Hematopoietic multipotent progenitor cell (in vitro differentiated cells): ENCODE measurements around the gene IL6. TPM values are rescaled to one million over a fixed set of nuclear protein-coding genes. Genes with fewer than 3 reads are reported as not detected.
"Not testable (repeated sequence)": the region's sequence is repeated elsewhere in the genome, so short reads cannot be mapped to it uniquely, and the experiment has no call there.

ENCODE experiments used
- DNase-seq, 3 donors: peaks; one replicate each; pipeline ENCODE4 v3.0.0-alpha.2; 2011 to 2015; ENCODE audit warnings: low read depth in 2 of 3, low spot score in 2 of 3
- total RNA-seq: library from RNA; depleted of rRNA; stranded (reverse); fragments of >200 nt; gene quantifications from one replicate; pipeline ENCODE4 v1.2.3, GENCODE V29; 2012

IL6 gene
- under 0.01 TPM for total RNA-seq

- DNase-seq = peak in 2 of 3 donors; percentile 57 to 81
Measured at GRCh38 chr7:22726907-22727713, at the start of gene IL6. Gene IL6, plus strand, starts transcription at chr7:22727200. Its CDS starts 63 bp downstream, at chr7:22727263.

- not testable (repeated sequence) for DNase-seq
Measured at GRCh38 chr7:22677263-22677662, 49.7 kb upstream of the IL6 start.

- DNase-seq = no peak
Measured at GRCh38 chr7:22677680-22678079, 49.3 kb upstream of the IL6 start.

GRCh38 chr7:22680482-22680911, 46.5 kb upstream of the IL6 start:
- no peak for DNase-seq

- DNase-seq = no peak
Measured at GRCh38 chr7:22681312-22681711, 45.7 kb upstream of the IL6 start.

- DNase-seq = no peak
Measured at GRCh38 chr7:22681852-22682657, 44.9 kb upstream of the IL6 start.

- DNase-seq = no peak
Measured at GRCh38 chr7:22683379-22683778, 43.6 kb upstream of the IL6 start.

- DNase-seq = no peak
Measured at GRCh38 chr7:22686620-22687019, 40.4 kb upstream of the IL6 start.

- DNase-seq = no peak
Measured at GRCh38 chr7:22688084-22688483, 38.9 kb upstream of the IL6 start.

- not testable (repeated sequence) for DNase-seq
Measured at GRCh38 chr7:22688934-22689333, 38.1 kb upstream of the IL6 start.

GRCh38 chr7:22694597-22695207, 32.3 kb upstream of the IL6 start:
- DNase-seq = no peak

- DNase-seq = no peak
Measured at GRCh38 chr7:22695476-22696132, 31.4 kb upstream of the IL6 start.

GRCh38 chr7:22696541-22697228, 30.3 kb upstream of the IL6 start:
- DNase-seq = no peak

- no peak for DNase-seq
Measured at GRCh38 chr7:22697322-22697859, 29.6 kb upstream of the IL6 start.

- peak in 1 of 3 donors; percentile 12 for DNase-seq
Measured at GRCh38 chr7:22697876-22698606, 29.0 kb upstream of the IL6 start.

GRCh38 chr7:22698767-22699166, 28.2 kb upstream of the IL6 start:
- no peak for DNase-seq

GRCh38 chr7:22700559-22701002, 26.4 kb upstream of the IL6 start:
- DNase-seq = no peak

- DNase-seq = no peak
Measured at GRCh38 chr7:22702516-22702915, 24.5 kb upstream of the IL6 start.
